Vagina (tissue), 2 donors: Measurements from ENCODE around the gene IL12B. TPM values are rescaled to one million over a fixed set of nuclear protein-coding genes. Genes with fewer than 3 reads are reported as not detected.

Experiments
- DNase-seq, 2 donors: peaks; one replicate each; pipeline ENCODE4 v3.0.0-alpha.2; 2017; ENCODE audit errors: extremely low spot score in 2 of 2
- H3K27ac ChIP-seq: fragments of 200-600 bp; sonication (generic); one replicate; pipeline ENCODE4 v1.5.1; 2019
- H3K27me3 ChIP-seq: fragments of 200-600 bp; sonication (generic); one replicate; pipeline ENCODE4 v1.5.1; 2019
- H3K36me3 ChIP-seq, 2 donors: fragments of 200-600 bp; sonication (generic); one replicate each; pipeline ENCODE4 v1.5.1; 2017 to 2019
- H3K4me1 ChIP-seq: fragments of 200-600 bp; sonication (generic); one replicate; pipeline ENCODE4 v1.5.1; 2019
- H3K4me3 ChIP-seq, 2 donors: fragments of 200-600 bp; sonication (generic); 1 replicate in 1 of 2; 2 replicates in 1 of 2; pipeline ENCODE4 v1.5.1; 2016 to 2019
- H3K9me3 ChIP-seq: fragments of 200-600 bp; sonication (generic); one replicate; pipeline ENCODE4 v1.5.1; 2019
- CTCF ChIP-seq, 3 experiments: fragments of 450-650 bp in 2 of 3; fragments of 200-600 bp in 1 of 3; sonication (generic) in 1 of 3; IDR thresholded peaks; one replicate each; pipeline ENCODE4 v1.5.1; 2017 to 2019; ENCODE audit warnings: antibody characterized with exemption in 3 of 3, mild to moderate bottlenecking in 2 of 3, moderate library complexity in 2 of 3
- POLR2A ChIP-seq, 2 donors: fragments of 450-650 bp; IDR thresholded peaks; one replicate each; pipeline ENCODE4 v1.6.1; 2017; ENCODE audit warnings: antibody characterized with exemption in 2 of 2, mild to moderate bottlenecking in 2 of 2, moderate library complexity in 2 of 2
- POLR2AphosphoS5 ChIP-seq, 2 donors: sonication (generic); formaldehyde crosslinking; IDR thresholded peaks; one replicate each; pipeline ENCODE4 v1.9.0; 2017; ENCODE audit warnings: antibody characterized with exemption in 2 of 2, mild to moderate bottlenecking in 2 of 2, low read depth in 1 of 2; ENCODE audit not compliant: insufficient read depth in 1 of 2
- intact Hi-C: fragments of 100-400 bp; cut with DNase I; formaldehyde crosslinking; loops from one replicate; pipeline ENCODE4 v1.15.1; 2023
- total RNA-seq: library from RNA; depleted of rRNA; stranded (reverse); fragments of >200 nt; gene quantifications from one replicate; pipeline ENCODE4 v1.2.3, GENCODE V29; 2016

The IL12B gene
- total RNA-seq, 1 donor from 2014 or later, result not detected

DNA sequence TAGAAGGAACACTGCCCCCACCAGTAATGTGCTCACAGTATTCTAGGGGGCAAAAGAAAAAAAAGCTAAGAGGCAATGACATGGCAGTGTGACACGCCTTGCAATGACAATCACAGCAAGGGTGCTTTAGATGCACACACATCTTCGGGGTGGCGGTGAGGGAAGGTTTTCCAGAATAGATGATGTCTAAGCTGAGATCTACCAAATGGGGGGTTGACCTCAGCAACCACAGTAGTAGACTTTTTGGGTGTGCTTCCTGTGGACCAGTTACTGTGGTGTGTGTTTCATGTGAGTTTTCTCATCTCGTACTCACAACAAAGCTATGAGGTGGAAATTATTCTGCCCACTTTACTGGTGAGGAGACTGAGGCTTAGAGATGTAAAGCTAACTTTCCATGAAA lies 10.2 kb upstream of the IL12B start:
- no peaks in the 10 kb centered on the region for H3K36me3 ChIP-seq
- no peak for DNase-seq
- intact Hi-C loops, result no loop called here

GRCh38 chr5:159339460-159339859 lies 9.2 kb upstream of the IL12B start:
- no peaks in the 10 kb centered on the region for H3K27me3 ChIP-seq
- H3K4me3 ChIP-seq, result no peak overlapping the region
- H3K4me1 ChIP-seq, result peaks cover 15% of the 10 kb centered on the region
- no peak for DNase-seq
- no peak overlapping the region for H3K27ac ChIP-seq
- TF ChIP-seq POLR2AphosphoS5 (IDR thresholded peaks at IDR 0.05; ENCODE audit: insufficient read depth in 1 of 2, low read depth in 1 of 2) (no peak), CTCF (IDR thresholded peaks at IDR 0.05) (no peak), POLR2A (IDR thresholded peaks at IDR 0.05) (no peak)
- intact Hi-C loops, result no loop called here
- no peaks in the 10 kb centered on the region for H3K9me3 ChIP-seq
- no peaks in the 10 kb centered on the region for H3K36me3 ChIP-seq

More for the DNA sequence above, 10.2 kb upstream of the IL12B start:
- Histone ChIP-seq H3K4me3 (no peak overlapping the region), H3K27ac (no peak overlapping the region), H3K9me3 (no peaks in the 10 kb centered on the region), H3K27me3 (no peaks in the 10 kb centered on the region), H3K4me1 (peaks cover 15% of the 10 kb centered on the region)
- no peak for TF ChIP-seq CTCF (IDR thresholded peaks at IDR 0.05)

- intact Hi-C loops, result no loop called here
- no peaks in the 10 kb centered on the region for H3K27me3 ChIP-seq
- no peak overlapping the region for H3K4me3 ChIP-seq
- no peak overlapping the region for H3K27ac ChIP-seq
- peaks cover 15% of the 10 kb centered on the region for H3K4me1 ChIP-seq
- no peaks in the 10 kb centered on the region for H3K36me3 ChIP-seq
- no peak for DNase-seq
- TF ChIP-seq POLR2AphosphoS5 (IDR thresholded peaks at IDR 0.05; ENCODE audit: insufficient read depth in 1 of 2, low read depth in 1 of 2), result no peak
- TF ChIP-seq CTCF (IDR thresholded peaks at IDR 0.05), result no peak
- TF ChIP-seq POLR2A (IDR thresholded peaks at IDR 0.05), result no peak
- no peaks in the 10 kb centered on the region for H3K9me3 ChIP-seq
These were observed 7.8 kb upstream of the IL12B start for GRCh38 chr5:159338118-159338517.

GRCh38 chr5:159337016-159337955 lies 7.0 kb upstream of the IL12B start:
- H3K27me3 ChIP-seq, result no peaks in the 10 kb centered on the region
- H3K4me1 ChIP-seq, result peaks cover 14% of the 10 kb centered on the region
- H3K9me3 ChIP-seq, result no peaks in the 10 kb centered on the region
- TF ChIP-seq CTCF (IDR thresholded peaks at IDR 0.05) (no peak), POLR2AphosphoS5 (IDR thresholded peaks at IDR 0.05; ENCODE audit: insufficient read depth in 1 of 2, low read depth in 1 of 2) (no peak), POLR2A (IDR thresholded peaks at IDR 0.05) (no peak)
- DNase-seq, result no peak
- H3K27ac ChIP-seq, result no peak overlapping the region
- intact Hi-C loops, result no loop called here
- no peaks in the 10 kb centered on the region for H3K36me3 ChIP-seq
- no peak overlapping the region for H3K4me3 ChIP-seq

- no peak for TF ChIP-seq CTCF (IDR thresholded peaks at IDR 0.05)
- TF ChIP-seq POLR2AphosphoS5 (IDR thresholded peaks at IDR 0.05; ENCODE audit: insufficient read depth in 1 of 2, low read depth in 1 of 2), result no peak
- TF ChIP-seq POLR2A (IDR thresholded peaks at IDR 0.05), result no peak
- Histone ChIP-seq H3K36me3 (no peaks in the 10 kb centered on the region), H3K9me3 (no peaks in the 10 kb centered on the region), H3K4me1 (peaks cover 10% of the 10 kb centered on the region), H3K4me3 (no peak overlapping the region), H3K27me3 (no peaks in the 10 kb centered on the region), H3K27ac (no peak overlapping the region)
- DNase-seq, result no peak
- intact Hi-C loops, result no loop called here
These were observed 6.3 kb upstream of the IL12B start for GRCh38 chr5:159336586-159336985.
